ENCODE data around the gene SMG6. TPM values are rescaled to one million over a fixed set of nuclear protein-coding genes. Genes with fewer than 3 reads are reported as not detected.

Gene SMG6
- total RNA-seq, 6 donors from 2014 or later: 29.9 to 126 (median 30.5) TPM

- Histone ChIP-seq H3K27me3 (no peaks in the 10 kb centered on the region), H3K4me1 (peaks cover 11 to 17% (median 15%) of the 10 kb centered on the region in 4 donors), H3K27ac (no peak overlapping the region), H3K36me3 (peaks cover 0 to 32% (median 25%) of the 10 kb centered on the region in 4 donors), H3K4me3 (no peak overlapping the region), H3K9me3 (no peaks in the 10 kb centered on the region)
- WGBS, 2 donors: 49 to 60% methylated on average over 2 to 8 of the region's 9 CpGs
- no peak for ATAC-seq (ENCODE audit: low FRiP score in 2 of 2)
- no peak for TF ChIP-seq POLR2A (IDR thresholded peaks at IDR 0.05)
- TF ChIP-seq POLR2AphosphoS5 (IDR thresholded peaks at IDR 0.05): no peak
- no peak for TF ChIP-seq CTCF (IDR thresholded peaks at IDR 0.05)
- no peak for TF ChIP-seq EP300 (IDR thresholded peaks at IDR 0.05)
- no peak for DNase-seq
Measured at GRCh38 chr17:2034806-2035540, 268.6 kb downstream of the SMG6 start.

GRCh38 chr17:2034157-2034556 lies 269.4 kb downstream of the SMG6 start:
- Histone ChIP-seq H3K27me3 (no peaks in the 10 kb centered on the region), H3K4me3 (no peak overlapping the region), H3K4me1 (peaks cover 15 to 23% (median 20%) of the 10 kb centered on the region in 4 donors), H3K36me3 (peaks cover 0 to 31% (median 24%) of the 10 kb centered on the region in 4 donors), H3K27ac (no peak overlapping the region), H3K9me3 (no peaks in the 10 kb centered on the region)
- TF ChIP-seq POLR2A (IDR thresholded peaks at IDR 0.05) (no peak), CTCF (IDR thresholded peaks at IDR 0.05) (no peak)
- no peak for DNase-seq
- ATAC-seq (ENCODE audit: low FRiP score in 2 of 2): no peak
- WGBS, 2 donors: 88 to 90% methylated on average over 6 to 7 of the region's 7 CpGs

DNA sequence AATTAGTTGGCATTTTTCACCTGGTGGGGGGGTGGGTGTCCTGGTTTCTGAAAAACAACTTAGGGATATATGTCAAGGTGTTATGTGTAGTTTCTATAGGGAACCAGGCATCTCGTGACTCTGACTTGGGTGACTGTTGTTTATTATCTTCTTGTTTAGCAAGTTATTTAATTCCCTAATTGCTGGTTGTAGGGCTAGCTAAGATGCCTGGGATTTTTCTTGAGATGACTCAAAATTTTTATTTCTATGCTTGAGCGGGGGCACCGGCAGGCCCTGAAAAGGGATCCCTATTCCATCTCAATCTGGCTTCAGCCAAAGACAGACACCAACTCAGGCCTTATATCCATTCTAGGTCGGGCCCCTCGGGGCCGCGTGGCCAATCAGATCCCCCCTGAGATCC lies 270.4 kb downstream of the SMG6 start:
- no peak overlapping the region for H3K4me3 ChIP-seq
- DNase-seq (no peak), ATAC-seq (ENCODE audit: low FRiP score in 2 of 2) (no peak)
- peaks cover 0 to 31% (median 24%) of the 10 kb centered on the region in 4 donors for H3K36me3 ChIP-seq
- TF ChIP-seq CTCF (IDR thresholded peaks at IDR 0.05): no peak
- no peak for TF ChIP-seq POLR2A (IDR thresholded peaks at IDR 0.05)
- TF ChIP-seq EP300 (IDR thresholded peaks at IDR 0.05): no peak
- no peak for TF ChIP-seq POLR2AphosphoS5 (IDR thresholded peaks at IDR 0.05)
- peaks cover 15 to 23% (median 20%) of the 10 kb centered on the region in 4 donors for H3K4me1 ChIP-seq
- no peaks in the 10 kb centered on the region for H3K9me3 ChIP-seq
- H3K27me3 ChIP-seq: no peaks in the 10 kb centered on the region
- no peak overlapping the region for H3K27ac ChIP-seq
- WGBS, 2 donors: 93 to 97% methylated on average over 7 of the region's 7 CpGs

DNA sequence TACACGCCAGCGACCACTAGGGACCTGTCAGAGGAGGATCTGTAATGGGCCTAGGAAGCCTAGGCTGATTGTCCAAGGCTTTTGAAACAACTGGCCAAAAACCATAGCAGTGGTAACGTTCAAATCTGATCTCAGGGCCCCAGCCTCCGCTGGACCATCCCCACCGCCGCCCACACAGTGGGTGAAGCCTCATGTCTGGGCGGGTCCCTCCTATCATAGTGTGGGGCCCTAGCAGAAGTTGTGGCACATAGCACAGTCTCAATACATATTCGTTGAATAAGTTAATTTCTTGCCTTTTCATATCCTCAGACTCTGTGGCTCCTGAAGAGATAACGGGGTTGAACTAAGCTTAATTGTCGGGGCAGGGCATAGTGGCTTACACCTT lies 272.8 kb downstream of the SMG6 start:
- Histone ChIP-seq H3K27ac (peak overlapping the region in 1 of 4 donors; percentile 70), H3K4me1 (peaks cover 21 to 30% (median 24%) of the 10 kb centered on the region in 4 donors), H3K27me3 (peaks cover 0 to 5% (median 1%) of the 10 kb centered on the region in 4 donors), H3K9me3 (no peaks in the 10 kb centered on the region), H3K4me3 (peak overlapping the region; percentile 87 to 99 (median 93)), H3K36me3 (peaks cover 0 to 10% (median 5%) of the 10 kb centered on the region in 4 donors)
- TF ChIP-seq EP300 (IDR thresholded peaks at IDR 0.05) (no peak), CTCF (IDR thresholded peaks at IDR 0.05) (peak in 4 of 6 experiments; percentile 16 to 56 (median 26))
- ATAC-seq (ENCODE audit: low FRiP score in 2 of 2) (no peak), DNase-seq (no peak)
- WGBS, 2 donors: 23 to 28% methylated on average over 8 to 10 of the region's 10 CpGs

Data from upper lobe of left lung (tissue), 6 donors.